A549 (cell line): ENCODE data around the gene TUT4. TPM values are rescaled to one million over a fixed set of nuclear protein-coding genes. Genes with fewer than 3 reads are reported as not detected.

Experiments used
- ATAC-seq, 2 experiments: fragments of 200-7000 bp in 1 of 2; fragments of >200 bp in 1 of 2; cut with Nextera tagmentation in 1 of 2; cut with Tn5 transposase in 1 of 2; 3 replicates each; pipeline versions ENCODE4 v1.8.0 to v1.9.1; 2018 to 2020; ENCODE audit warnings: mild to moderate bottlenecking in 1 of 2, moderate library complexity in 1 of 2
- CTCF ChIA-PET: fragments of 300-600 bp; sonication (Branson Sonifier 250); formaldehyde crosslinking; extraction: SDS; loops from one replicate; lab custom pipeline; 2021; ENCODE audit warnings: antibody characterized with exemption, inconsistent platforms; lab: Yijun Ruan, JAX
- POLR2A ChIA-PET: fragments of 350-600 bp; formaldehyde crosslinking; extraction: SDS; loops from one replicate; lab custom pipeline; 2021; ENCODE audit warnings: antibody characterized with exemption, inconsistent platforms; lab: Yijun Ruan, JAX
- DNase-seq, 2 experiments: peaks; one replicate each; pipeline versions ENCODE4 v3.0.0 to v3.0.0-alpha.2; 2011 to 2016; ENCODE audit warnings: low read depth in 1 of 2, low spot score in 1 of 2
- FAIRE-seq: peaks from 2 replicates; lab custom pipeline; 2011; peaks lifted over from hg19 to GRCh38; lab: Jason Lieb, UNC
- H3K27ac ChIP-seq, 2 experiments: fragments of >200 bp; sonication (Bioruptor Twin); formaldehyde crosslinking; 3 replicates each; pipeline ENCODE4 v1.5.1; 2016 to 2017
- H3K4me1 ChIP-seq: fragments of >200 bp; sonication (Bioruptor Twin); formaldehyde crosslinking; 3 replicates; pipeline ENCODE4 v1.6.1; 2016
- H3K4me2 ChIP-seq: fragments of >200 bp; sonication (Bioruptor Twin); formaldehyde crosslinking; 3 replicates; pipeline ENCODE4 v1.6.1; 2016
- H3K4me3 ChIP-seq: fragments of >200 bp; sonication (Bioruptor Twin); formaldehyde crosslinking; 3 replicates; pipeline ENCODE4 v1.5.1; 2016
- H3K9me3 ChIP-seq: fragments of >200 bp; sonication (Bioruptor Twin); formaldehyde crosslinking; 3 replicates; pipeline ENCODE4 v1.6.1; 2016
- BCL3 ChIP-seq: fragments of >200 bp; sonication (Bioruptor Twin); formaldehyde crosslinking; IDR thresholded peaks from 3 replicates; pipeline ENCODE4 v1.6.1; 2016
- CHD2 ChIP-seq: fragments of 150-350 bp; IDR thresholded peaks from 2 replicates; pipeline ENCODE4 v1.6.1; 2014; ENCODE audit warnings: low read length; ENCODE audit not compliant: partially characterized antibody
- CTCF ChIP-seq: fragments of >200 bp; sonication (Bioruptor Twin); formaldehyde crosslinking; IDR thresholded peaks from 3 replicates; pipeline ENCODE4 v1.5.1; 2016
- E2F6 ChIP-seq: IDR thresholded peaks from 2 replicates; pipeline ENCODE4 v1.6.1; 2012; ENCODE audit warnings: low read depth, borderline replicate concordance
- EHF ChIP-seq: fragments of 250-450 bp; sonication (Bioruptor Pico); IDR thresholded peaks from 2 replicates; pipeline ENCODE4 v1.5.0; 2020; ENCODE audit warnings: mild to moderate bottlenecking
- FOSB ChIP-seq: fragments of 250-450 bp; sonication (Bioruptor Pico); IDR thresholded peaks from 2 replicates; pipeline ENCODE4 v1.5.0; 2020; ENCODE audit warnings: mild to moderate bottlenecking, moderate library complexity
- FOXS1 ChIP-seq: fragments of 250-450 bp; sonication (Bioruptor Pico); IDR thresholded peaks from 2 replicates; pipeline ENCODE4 v1.5.0; 2020; ENCODE audit warnings: mild to moderate bottlenecking, moderate library complexity
- HES2 ChIP-seq: fragments of >200 bp; sonication (Bioruptor Twin); formaldehyde crosslinking; IDR thresholded peaks from 2 replicates; pipeline ENCODE4 v1.6.1; 2016
- HMGXB4 ChIP-seq: fragments of 250-450 bp; sonication (Bioruptor Pico); IDR thresholded peaks from 2 replicates; pipeline ENCODE4 v1.5.0; 2021; ENCODE audit warnings: mild to moderate bottlenecking, moderate library complexity, borderline replicate concordance
- HOXB5 ChIP-seq: fragments of 250-450 bp; sonication (Bioruptor Pico); IDR thresholded peaks from 2 replicates; pipeline ENCODE4 v1.5.0; 2020; ENCODE audit warnings: mild to moderate bottlenecking, moderate library complexity
- MAX ChIP-seq: IDR thresholded peaks from 2 replicates; pipeline ENCODE4 v1.6.1; 2012
- MYC ChIP-seq: IDR thresholded peaks from 2 replicates; pipeline ENCODE4 v1.6.1; 2012; ENCODE audit warnings: mild to moderate bottlenecking, inconsistent platforms, low read length, improper control_type of control experiment, borderline replicate concordance
- NPAS2 ChIP-seq: fragments of 250-450 bp; sonication (Bioruptor Pico); IDR thresholded peaks from 2 replicates; pipeline ENCODE4 v1.8.0; 2022; ENCODE audit warnings: mild to moderate bottlenecking, moderate library complexity, borderline replicate concordance
- NR3C1 ChIP-seq: fragments of >200 bp; sonication (Bioruptor Twin); formaldehyde crosslinking; IDR thresholded peaks from 3 replicates; pipeline ENCODE4 v1.6.1; 2017
- PHF8 ChIP-seq: fragments of 200-600 bp; sonication (generic); IDR thresholded peaks from 2 replicates; pipeline ENCODE4 v1.6.1; 2016; ENCODE audit warnings: low read depth, mild to moderate bottlenecking, antibody characterized with exemption, moderate library complexity, borderline replicate concordance
- POLR2A ChIP-seq: IDR thresholded peaks from 2 replicates; pipeline ENCODE4 v1.6.1; 2012; ENCODE audit warnings: mild to moderate bottlenecking, low read length
- RARB ChIP-seq: fragments of 250-450 bp; sonication (Bioruptor Pico); IDR thresholded peaks from 2 replicates; pipeline ENCODE4 v1.8.0; 2021; ENCODE audit warnings: mild to moderate bottlenecking, moderate library complexity
- REST ChIP-seq: fragments of 200-600 bp; sonication (generic); IDR thresholded peaks from 2 replicates; pipeline ENCODE4 v1.6.1; 2016; ENCODE audit warnings: antibody characterized with exemption, mild to moderate bottlenecking, moderate library complexity
- RFX5 ChIP-seq: fragments of 450-650 bp; IDR thresholded peaks from 2 replicates; pipeline ENCODE4 v1.7.1; 2014; ENCODE audit warnings: antibody characterized with exemption, mild to moderate bottlenecking, moderate library complexity
- SMC3 ChIP-seq: fragments of >200 bp; sonication (Bioruptor Twin); formaldehyde crosslinking; IDR thresholded peaks from 3 replicates; pipeline ENCODE4 v1.6.1; 2018; ENCODE audit warnings: inconsistent platforms
- TFCP2L1 ChIP-seq: fragments of 250-450 bp; sonication (Bioruptor Pico); IDR thresholded peaks from 2 replicates; pipeline ENCODE4 v1.5.0; 2021; ENCODE audit warnings: mild to moderate bottlenecking
- USF2 ChIP-seq: fragments of 450-650 bp; IDR thresholded peaks from 2 replicates; pipeline ENCODE4 v1.6.1; 2014; ENCODE audit warnings: antibody characterized with exemption
- WGBS: methylation state at CpG from one replicate; pipeline ENCODE4 v1.1.6; 2017; ENCODE audit errors: missing lambda C conversion rate; 5-methylcytosine and 5-hydroxymethylcytosine counted together
- polyA plus RNA-seq, 4 experiments: library from polyadenylated mRNA; depleted of rRNA in 3 of 4; stranded (reverse); fragments of >200 nt; fragmentation: RNase III in 1 of 4; extraction: RNeasy Plus Mini Kit Qiagen cat#74134 plus additional on column Dnase treatment in 1 of 4; gene quantifications; 2 replicates in 3 of 4; 3 replicates in 1 of 4; pipeline ENCODE4 v1.2.3, GENCODE V29; 2011 to 2017

The TUT4 gene
- polyA plus RNA-seq, 2 of the 4 experiments (the other 2 are of a cell fraction): 25.3 to 34.1 TPM

- TF ChIP-seq FOXS1 (CRISPR knock-in tag) (no peak), PHF8 (no peak)
These were observed 48.6 kb upstream of the TUT4 start (continued) for GRCh38 chr1:52601519-52601918.

- TF ChIP-seq CTCF: no peak
- no peak for TF ChIP-seq EHF (CRISPR knock-in tag)
- no peak for TF ChIP-seq NR3C1
- TF ChIP-seq USF2: no peak
- TF ChIP-seq TFCP2L1 (CRISPR knock-in tag): no peak
- no peak for TF ChIP-seq CHD2
- TF ChIP-seq POLR2A: no peak
- no peak for TF ChIP-seq REST
- no peak for TF ChIP-seq SMC3
- no peak for TF ChIP-seq MYC
- TF ChIP-seq RFX5: no peak
- no peak for TF ChIP-seq HES2
- no peak for TF ChIP-seq RARB
- no peak for TF ChIP-seq MAX
- WGBS: 89% methylated on average over 8 of the region's 8 CpGs
- no peak overlapping the region for H3K4me2 ChIP-seq
- ChIA-PET POLR2A (no interaction called here), CTCF (no interaction called here)
- no peaks in the 10 kb centered on the region for H3K4me1 ChIP-seq
- ATAC-seq (no peak), DNase-seq (no peak), FAIRE-seq (no peak)
- no peak overlapping the region for H3K27ac ChIP-seq
- H3K4me3 ChIP-seq: no peak overlapping the region
- no peaks in the 10 kb centered on the region for H3K9me3 ChIP-seq
These were observed 47.8 kb upstream of the TUT4 start for GRCh38 chr1:52600533-52601179.

GRCh38 chr1:52599236-52599635 is 46.3 kb upstream of the TUT4 start:
- H3K9me3 ChIP-seq: no peaks in the 10 kb centered on the region
- ChIA-PET CTCF (interaction anchor here (0.6 kb wide), 1 partner anchor 415 kb away, joined by 3 read pairs; no protein-coding TSS in a partner anchor), POLR2A (no interaction called here)
- no peak overlapping the region for H3K27ac ChIP-seq
- FAIRE-seq: no peak
- WGBS: 86% methylated on average over 7 of the region's 7 CpGs
- no peak overlapping the region for H3K4me2 ChIP-seq
- no peak overlapping the region for H3K4me3 ChIP-seq
- no peaks in the 10 kb centered on the region for H3K4me1 ChIP-seq
- no peak for ATAC-seq
- TF ChIP-seq E2F6: no peak
- no peak for TF ChIP-seq HMGXB4 (CRISPR knock-in tag)
- TF ChIP-seq NR3C1: no peak
- no peak for TF ChIP-seq EHF (CRISPR knock-in tag)
- no peak for TF ChIP-seq NPAS2 (CRISPR knock-in tag)
- no peak for TF ChIP-seq BCL3
- TF ChIP-seq FOSB (CRISPR knock-in tag): no peak
- TF ChIP-seq SMC3: no peak
- no peak for TF ChIP-seq CHD2
- TF ChIP-seq HOXB5 (CRISPR knock-in tag): no peak
- TF ChIP-seq, all 56 proteins: peak for 0
- no peak for DNase-seq
